CD4-positive, alpha-beta T cell (primary cell): ENCODE results near the gene KIF18A. TPM values are rescaled to one million over a fixed set of nuclear protein-coding genes. Genes with fewer than 3 reads are reported as not detected.
"Not testable (repeated sequence)": the region's sequence is repeated elsewhere in the genome, so short reads cannot be mapped to it uniquely, and the experiment has no call there.

Experiments
- ATAC-seq: fragments of 200-7000 bp; cut with Tn5 transposase; one replicate; pipeline ENCODE4 v1.10.0; 2022; ENCODE audit warnings: mild to moderate bottlenecking; ENCODE audit not compliant: poor library complexity
- CTCF ChIA-PET: fragments of 350-600 bp; sonication (Branson Sonifier 250); formaldehyde crosslinking; loops from one replicate; lab custom pipeline; 2021; ENCODE audit warnings: antibody characterized with exemption, inconsistent platforms; lab: Charles Lee
- POLR2A ChIA-PET: fragments of 350-600 bp; sonication (Branson Sonifier 250); formaldehyde crosslinking; loops from one replicate; lab custom pipeline; 2021; ENCODE audit warnings: antibody characterized with exemption, inconsistent platforms; lab: Charles Lee
- DNase-seq, 14 experiments: peaks; one replicate each; pipeline ENCODE4 v3.0.0-alpha.2; 2013 to 2020; ENCODE audit warnings: mixed read lengths in 2 of 14
- H3K27ac ChIP-seq, 2 donors: one replicate each; pipeline versions ENCODE4 v1.5.1 to v1.7.0; 2013; ENCODE audit warnings: low read length in 2 of 2, low read depth in 1 of 2, mild to moderate bottlenecking in 1 of 2
- H3K27me3 ChIP-seq, 2 experiments: 1 replicate in 1 of 2; 2 replicates in 1 of 2; pipeline versions ENCODE4 v1.6.1 to v1.7.0; 2013; ENCODE audit warnings: low read length in 2 of 2, control low read depth in 1 of 2, mild to moderate bottlenecking in 1 of 2, moderate library complexity in 1 of 2; ENCODE audit not compliant: insufficient read depth in 2 of 2, control insufficient read depth in 1 of 2
- H3K36me3 ChIP-seq: one replicate; pipeline ENCODE4 v1.6.1; 2013; ENCODE audit warnings: low read length, control low read depth; ENCODE audit not compliant: insufficient read depth
- H3K4me1 ChIP-seq: one replicate; pipeline ENCODE4 v1.6.1; 2013; ENCODE audit warnings: low read length, control low read depth; ENCODE audit not compliant: insufficient read depth
- H3K4me3 ChIP-seq: one replicate; pipeline ENCODE4 v1.5.1; 2013; ENCODE audit warnings: mild to moderate bottlenecking, low read length, moderate library complexity
- H3K9me3 ChIP-seq, 2 experiments: 1 replicate in 1 of 2; 2 replicates in 1 of 2; pipeline versions ENCODE4 v1.6.1 to v1.7.0; 2013; ENCODE audit warnings: low read length in 2 of 2, mild to moderate bottlenecking in 2 of 2, control low read depth in 1 of 2, moderate library complexity in 1 of 2; ENCODE audit not compliant: control insufficient read depth in 1 of 2, insufficient read depth in 1 of 2
- H3K27ac Mint-ChIP-seq: one replicate; pipeline ENCODE4 v1.8.0; 2020; ENCODE audit warnings: mixed read lengths
- H3K27me3 Mint-ChIP-seq: one replicate; pipeline ENCODE4 v1.8.0; 2021; ENCODE audit warnings: mixed read lengths
- H3K36me3 Mint-ChIP-seq: one replicate; pipeline ENCODE4 v1.8.0; 2021; ENCODE audit warnings: low read depth, mixed read lengths
- H3K4me1 Mint-ChIP-seq: one replicate; pipeline ENCODE4 v1.8.0; 2021; ENCODE audit warnings: low read depth, mixed read lengths
- H3K4me3 Mint-ChIP-seq: one replicate; pipeline ENCODE4 v1.8.0; 2020; ENCODE audit warnings: mild to moderate bottlenecking, mixed read lengths
- H3K9me3 Mint-ChIP-seq: one replicate; pipeline ENCODE4 v1.8.0; 2020; ENCODE audit warnings: mixed read lengths
- intact Hi-C, 2 experiments: fragments of 100-400 bp; cut with DNase I in 1 of 2; cut with micrococcal nuclease in 1 of 2; formaldehyde crosslinking; loops; one replicate each; pipeline versions ENCODE4 v1.15.1 to v1.9.0; 2023 to 2025; cut with DNase I, micrococcal nuclease
- total RNA-seq, 174 experiments: library from RNA in 2 of 174; stranded (reverse) in 2 of 174; gene quantifications; one replicate each; pipeline ENCODE4 v1.2.3 and lab custom pipeline; 2021 to 2026
- TF ChIP-seq, protein P1 (sequence below): fragments of 200-600 bp; IDR thresholded peaks from one replicate; pipeline ENCODE4 v1.8.0; 2022; ENCODE audit warnings: antibody characterized with exemption, mild to moderate bottlenecking

KIF18A gene
- total RNA-seq, 2 experiments from 2014 or later, result 3.4 to 5.3 TPM

DNA sequence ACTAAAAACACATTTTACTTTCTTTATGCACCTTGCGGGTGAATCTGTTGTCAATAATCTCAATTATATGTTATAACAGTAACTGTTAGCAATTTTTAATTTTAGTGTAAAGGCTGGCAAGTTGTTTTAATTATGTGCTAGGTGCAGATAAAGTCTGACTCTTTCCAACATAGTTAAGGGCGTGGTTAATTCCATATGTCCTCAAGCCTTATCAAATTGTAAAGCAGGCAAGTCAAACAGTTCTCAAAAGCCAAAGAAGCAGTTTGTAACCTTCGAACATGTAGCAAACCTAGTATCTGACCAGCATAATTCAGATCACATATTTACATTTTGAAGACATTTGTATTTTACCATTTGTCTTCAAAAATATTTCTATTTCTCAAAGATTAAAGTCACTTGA is 29.4 kb upstream of the KIF18A start:
- Mint-ChIP-seq H3K4me1 (no peaks in the 10 kb centered on the region), H3K4me3 (no peak overlapping the region), H3K9me3 (peaks cover 5% of the 10 kb centered on the region), H3K27me3 (no peaks in the 10 kb centered on the region), H3K36me3 (peaks cover 91% of the 10 kb centered on the region), H3K27ac (no peak overlapping the region)
- ChIA-PET CTCF (no interaction called here), POLR2A (no interaction called here)
- no peak for ATAC-seq
- intact Hi-C loops, result no loop called here
- Histone ChIP-seq H3K27me3 (no peaks in the 10 kb centered on the region), H3K4me3 (no peak overlapping the region), H3K9me3 (peaks cover 9 to 31% of the 10 kb centered on the region in 2 experiments), H3K36me3 (peaks cover 7% of the 10 kb centered on the region), H3K27ac (no peak overlapping the region), H3K4me1 (no peaks in the 10 kb centered on the region)
- DNase-seq, result no peak
- TF ChIP-seq, protein P1, sequence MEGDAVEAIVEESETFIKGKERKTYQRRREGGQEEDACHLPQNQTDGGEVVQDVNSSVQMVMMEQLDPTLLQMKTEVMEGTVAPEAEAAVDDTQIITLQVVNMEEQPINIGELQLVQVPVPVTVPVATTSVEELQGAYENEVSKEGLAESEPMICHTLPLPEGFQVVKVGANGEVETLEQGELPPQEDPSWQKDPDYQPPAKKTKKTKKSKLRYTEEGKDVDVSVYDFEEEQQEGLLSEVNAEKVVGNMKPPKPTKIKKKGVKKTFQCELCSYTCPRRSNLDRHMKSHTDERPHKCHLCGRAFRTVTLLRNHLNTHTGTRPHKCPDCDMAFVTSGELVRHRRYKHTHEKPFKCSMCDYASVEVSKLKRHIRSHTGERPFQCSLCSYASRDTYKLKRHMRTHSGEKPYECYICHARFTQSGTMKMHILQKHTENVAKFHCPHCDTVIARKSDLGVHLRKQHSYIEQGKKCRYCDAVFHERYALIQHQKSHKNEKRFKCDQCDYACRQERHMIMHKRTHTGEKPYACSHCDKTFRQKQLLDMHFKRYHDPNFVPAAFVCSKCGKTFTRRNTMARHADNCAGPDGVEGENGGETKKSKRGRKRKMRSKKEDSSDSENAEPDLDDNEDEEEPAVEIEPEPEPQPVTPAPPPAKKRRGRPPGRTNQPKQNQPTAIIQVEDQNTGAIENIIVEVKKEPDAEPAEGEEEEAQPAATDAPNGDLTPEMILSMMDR, result no peak

DNA sequence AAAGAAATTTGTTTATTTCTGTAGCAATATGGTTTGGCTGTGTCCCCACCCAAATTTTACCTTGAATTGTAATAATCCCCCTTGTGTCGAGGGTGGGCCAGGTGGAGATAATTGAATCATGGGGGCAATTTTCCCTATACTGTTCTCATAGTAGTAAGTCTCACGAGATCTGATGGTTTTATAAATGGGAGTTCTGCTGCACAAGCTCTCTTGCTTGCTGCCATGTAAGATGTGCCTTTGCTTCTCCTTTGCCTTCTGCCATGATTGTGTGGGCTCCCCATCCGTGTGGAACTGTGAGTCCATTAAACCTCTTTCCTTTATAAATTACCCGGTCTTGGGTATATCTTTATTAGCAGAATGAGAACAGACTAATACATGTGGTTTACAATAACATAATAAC is 28.2 kb upstream of the KIF18A start:
- H3K27ac ChIP-seq, H3K9me3 Mint-ChIP-seq, H3K27me3 Mint-ChIP-seq, H3K27ac Mint-ChIP-seq, H3K4me1 ChIP-seq, ATAC-seq, POLR2A ChIA-PET, H3K4me3 ChIP-seq, CTCF ChIA-PET, DNase-seq, H3K4me3 Mint-ChIP-seq, H3K27me3 ChIP-seq, H3K36me3 ChIP-seq, intact Hi-C loops, H3K4me1 Mint-ChIP-seq: not testable (repeated sequence)
- H3K36me3 Mint-ChIP-seq, result peaks cover 81% of the 10 kb centered on the region
- peaks cover 9 to 31% of the 10 kb centered on the region in 2 experiments for H3K9me3 ChIP-seq

DNA sequence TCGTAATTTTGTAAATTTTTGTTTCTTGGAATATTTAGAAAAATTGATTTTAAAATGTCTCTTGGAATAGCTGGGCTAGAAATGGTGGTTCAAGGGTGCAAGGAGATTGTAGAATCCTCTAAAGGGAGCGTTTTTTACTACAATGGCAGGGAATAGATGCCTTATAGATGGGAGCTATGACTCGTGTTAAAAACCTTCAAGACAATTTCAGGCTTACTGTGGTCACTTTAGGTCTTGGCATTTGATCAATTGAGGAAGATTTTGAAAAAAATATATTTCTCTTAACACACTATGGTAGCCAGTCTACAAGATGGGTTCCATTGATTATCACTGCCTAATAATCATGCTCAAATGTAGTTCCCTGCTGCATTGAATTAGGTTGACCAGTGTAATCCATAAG is 25.2 kb upstream of the KIF18A start:
- Mint-ChIP-seq H3K4me3 (no peak overlapping the region), H3K4me1 (no peaks in the 10 kb centered on the region), H3K36me3 (peaks cover 75% of the 10 kb centered on the region), H3K27ac (no peak overlapping the region), H3K9me3 (peaks cover 2% of the 10 kb centered on the region), H3K27me3 (no peaks in the 10 kb centered on the region)
- Histone ChIP-seq H3K4me3 (no peak overlapping the region), H3K27me3 (no peaks in the 10 kb centered on the region), H3K4me1 (no peaks in the 10 kb centered on the region), H3K36me3 (peaks cover 7% of the 10 kb centered on the region), H3K27ac (no peak overlapping the region), H3K9me3 (peaks cover 0 to 10% of the 10 kb centered on the region in 2 experiments)
- CTCF ChIA-PET, result no interaction called here
- ATAC-seq (no peak), DNase-seq (no peak)
- POLR2A ChIA-PET, result no interaction called here
- TF ChIP-seq, protein P1, result no peak
- intact Hi-C loops, result loop anchor here in 1 of 2 experiments (5.0 kb wide), 1 partner anchor 41 kb away; no protein-coding TSS in a partner anchor

DNA sequence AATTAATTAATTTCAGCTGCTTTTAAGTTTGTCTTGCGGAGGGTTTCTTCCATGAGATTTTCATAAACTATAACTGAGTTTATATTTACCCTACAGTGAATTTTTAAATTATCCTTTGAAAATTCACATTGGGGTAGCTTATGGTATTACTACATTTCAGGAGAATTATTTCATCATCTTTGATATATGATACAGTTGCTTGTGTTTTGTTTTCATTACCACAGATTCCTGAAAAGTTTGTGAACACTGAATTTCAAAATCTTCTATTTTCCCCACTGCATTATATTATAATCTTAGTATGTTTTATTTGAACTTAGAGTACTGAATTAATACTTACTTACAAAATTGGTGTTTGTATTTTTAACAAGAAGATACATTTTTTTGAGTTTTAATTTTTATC is 24.6 kb upstream of the KIF18A start:
- DNase-seq, result no peak
- intact Hi-C loops, result loop anchor here in 1 of 2 experiments (5.0 kb wide), 1 partner anchor 40 kb away; no protein-coding TSS in a partner anchor
- peaks cover 0 to 5% of the 10 kb centered on the region in 2 experiments for H3K9me3 ChIP-seq
- Mint-ChIP-seq H3K36me3 (peaks cover 69% of the 10 kb centered on the region), H3K27me3 (no peaks in the 10 kb centered on the region), H3K4me3 (no peak overlapping the region), H3K27ac (no peak overlapping the region), H3K9me3 (no peaks in the 10 kb centered on the region), H3K4me1 (no peaks in the 10 kb centered on the region)
- ATAC-seq, result no peak
- no peak overlapping the region for H3K4me3 ChIP-seq
- H3K27me3 ChIP-seq, result no peaks in the 10 kb centered on the region
- TF ChIP-seq, protein P1, result no peak
- H3K4me1 ChIP-seq, result no peaks in the 10 kb centered on the region
- no peak overlapping the region for H3K27ac ChIP-seq
- ChIA-PET CTCF (no interaction called here), POLR2A (no interaction called here)
- peaks cover 7% of the 10 kb centered on the region for H3K36me3 ChIP-seq
